ENCODE results near the gene TCEAL5. TPM values are rescaled to one million over a fixed set of nuclear protein-coding genes. Genes with fewer than 3 reads are reported as not detected.

The TCEAL5 gene
- total and polyA plus RNA-seq, 2 of the 13 experiments (the other 11 are each of a cell fraction or from before 2014, with no cell fraction given) = not detected

DNA sequence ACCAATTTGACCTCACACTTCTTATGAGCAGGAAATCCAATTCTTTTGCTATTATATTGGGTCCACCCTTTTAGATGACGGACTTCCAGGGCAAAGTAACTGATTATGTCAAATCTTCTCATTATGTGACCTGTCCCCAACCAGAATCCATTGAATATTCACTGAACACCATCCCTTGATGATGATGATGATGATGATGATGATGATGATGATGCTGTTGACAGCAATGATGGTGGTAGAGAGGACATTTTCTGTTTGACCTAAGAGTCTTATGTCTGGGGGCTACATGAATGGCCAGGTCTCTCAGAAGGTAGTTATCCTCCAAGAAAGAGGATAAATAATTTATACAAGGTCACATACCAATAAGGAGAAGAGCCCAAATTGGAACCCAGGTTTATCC, 26.7 kb downstream of the TCEAL5 start:
- in situ Hi-C loops (cut with HindIII; ENCODE audit: extremely low pct_ligation_motif_present, low pct_unique_long_range_greater_than_20kb) (no loop called here), intact Hi-C loops (cut with micrococcal nuclease; ENCODE audit: unreplicated experiment) (no loop called here)
- DNase-seq (ENCODE audit: low spot score) (no peak), ATAC-seq (no peak), FAIRE-seq (no peak)
- Histone ChIP-seq H4K20me1 (ENCODE audit: insufficient read depth, low read length) (no peaks in the 10 kb centered on the region), H3K36me3 (replicated peaks in 1 of 2; ENCODE audit: control insufficient read depth in 1 of 2, insufficient read depth in 2 of 2, low read length in 2 of 2) (no peaks in the 10 kb centered on the region), H3K9ac (ENCODE audit: insufficient read depth, low read depth, low read length) (no peak overlapping the region), H3K79me2 (ENCODE audit: insufficient read depth, low read length) (no peaks in the 10 kb centered on the region), H3K4me2 (ENCODE audit: low read depth, low read length) (no peak overlapping the region), H3K4me1 (ENCODE audit: insufficient read depth, low read length) (peaks cover 8% of the 10 kb centered on the region; the same call in 1 of the 2 replicates), H3K9me3 (ENCODE audit: low read length) (no peaks in the 10 kb centered on the region), H3K27ac (ENCODE audit: extremely low read length, insufficient read depth, low read length) (no peak overlapping the region), H3K4me3 (replicated peaks in 1 of 3; ENCODE audit: insufficient read depth in 1 of 3, low read depth in 2 of 3, low read length in 3 of 3) (no peak overlapping the region), H3K27me3 (ENCODE audit: control insufficient read depth in 1 of 2, insufficient read depth in 2 of 2, low read length in 2 of 2) (no peaks in the 10 kb centered on the region), H2AFZ (ENCODE audit: low read length) (no peak overlapping the region)
- WGBS (ENCODE audit: low lambda C conversion rate) = 27% methylated on average over 1 of the region's 1 CpG
- BruUV-seq (replicated peaks) = no TSS peak
- no peak for TF ChIP-seq ARNT (IDR thresholded peaks at IDR 0.05)
- TF ChIP-seq, protein P1, sequence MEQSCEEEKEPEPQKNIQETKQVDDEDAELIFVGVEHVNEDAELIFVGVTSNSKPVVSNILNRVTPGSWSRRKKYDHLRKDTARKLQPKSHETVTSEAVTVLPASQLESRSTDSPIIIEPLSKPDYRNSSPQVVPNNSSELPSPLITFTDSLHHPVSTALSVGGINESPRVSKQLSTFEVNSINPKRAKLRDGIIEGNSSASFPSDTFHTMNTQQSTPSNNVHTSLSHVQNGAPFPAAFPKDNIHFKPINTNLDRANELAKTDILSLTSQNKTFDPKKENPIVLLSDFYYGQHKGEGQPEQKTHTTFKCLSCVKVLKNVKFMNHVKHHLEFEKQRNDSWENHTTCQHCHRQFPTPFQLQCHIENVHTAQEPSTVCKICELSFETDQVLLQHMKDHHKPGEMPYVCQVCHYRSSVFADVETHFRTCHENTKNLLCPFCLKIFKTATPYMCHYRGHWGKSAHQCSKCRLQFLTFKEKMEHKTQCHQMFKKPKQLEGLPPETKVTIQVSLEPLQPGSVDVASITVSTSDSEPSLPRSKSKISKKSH (CRISPR knock-in tag; IDR thresholded peaks at IDR 0.05; ENCODE audit: borderline replicate concordance) = no peak
- no peak for TF ChIP-seq CEBPG (CRISPR knock-in tag; IDR thresholded peaks at IDR 0.05)
- TF ChIP-seq CREB1 (IDR thresholded peaks at IDR 0.05) = peak; percentile 61; the same call in 1 of the 2 replicates
- no peak for TF ChIP-seq CREB1 (CRISPR knock-in tag; IDR thresholded peaks at IDR 0.05)
- TF ChIP-seq SOX13 (IDR thresholded peaks at IDR 0.05) = no peak
- no peak for TF ChIP-seq SOX13 (CRISPR knock-in tag; conservative IDR thresholded peaks at IDR 0.05 in 1 of 2, IDR thresholded peaks at IDR 0.05 in 1 of 2)
- ChIA-PET POLR2A (no interaction called here), CTCF (ENCODE audit: low intra/inter-chr PET ratio, low total read pairs) (no interaction called here)

- Histone ChIP-seq H3K4me2 (ENCODE audit: low read depth, low read length) (no peak overlapping the region), H3K27ac (ENCODE audit: extremely low read length, insufficient read depth, low read length) (no peak overlapping the region), H3K9me3 (ENCODE audit: low read length) (no peaks in the 10 kb centered on the region), H3K27me3 (ENCODE audit: control insufficient read depth in 1 of 2, insufficient read depth in 2 of 2, low read length in 2 of 2) (no peaks in the 10 kb centered on the region), H4K20me1 (ENCODE audit: insufficient read depth, low read length) (no peaks in the 10 kb centered on the region), H2AFZ (ENCODE audit: low read length) (no peak overlapping the region), H3K4me1 (ENCODE audit: insufficient read depth, low read length) (peaks cover 2% of the 10 kb centered on the region; the same call in 1 of the 2 replicates), H3K9ac (ENCODE audit: insufficient read depth, low read depth, low read length) (no peak overlapping the region), H3K4me3 (replicated peaks in 1 of 3; ENCODE audit: insufficient read depth in 1 of 3, low read depth in 2 of 3, low read length in 3 of 3) (no peak overlapping the region), H3K36me3 (replicated peaks in 1 of 2; ENCODE audit: control insufficient read depth in 1 of 2, insufficient read depth in 2 of 2, low read length in 2 of 2) (no peaks in the 10 kb centered on the region), H3K79me2 (ENCODE audit: insufficient read depth, low read length) (no peaks in the 10 kb centered on the region)
- no TSS peak for BruUV-seq (replicated peaks)
- intact Hi-C loops (cut with micrococcal nuclease; ENCODE audit: unreplicated experiment) (no loop called here), in situ Hi-C loops (cut with HindIII; ENCODE audit: extremely low pct_ligation_motif_present, low pct_unique_long_range_greater_than_20kb) (no loop called here)
- POLR2A ChIA-PET = no interaction called here
- CTCF ChIA-PET (ENCODE audit: low intra/inter-chr PET ratio, low total read pairs) = no interaction called here
- ATAC-seq = no peak
- FAIRE-seq = no peak
- no peak for DNase-seq (ENCODE audit: low spot score)
- TF ChIP-seq ZNF543 (CRISPR knock-in tag; IDR thresholded peaks at IDR 0.05) = no peak
- TF ChIP-seq ZNF230 (CRISPR knock-in tag; IDR thresholded peaks at IDR 0.05) = no peak
- TF ChIP-seq ATM (IDR thresholded peaks at IDR 0.05; ENCODE audit: borderline replicate concordance) = no peak
- TF ChIP-seq ZBTB4 (CRISPR knock-in tag; IDR thresholded peaks at IDR 0.05; ENCODE audit: borderline replicate concordance) = no peak
- no peak for TF ChIP-seq ZNF768 (CRISPR knock-in tag; IDR thresholded peaks at IDR 0.05)
- no peak for TF ChIP-seq REL (CRISPR knock-in tag; conservative IDR thresholded peaks at IDR 0.05)
- TF ChIP-seq, protein P2, sequence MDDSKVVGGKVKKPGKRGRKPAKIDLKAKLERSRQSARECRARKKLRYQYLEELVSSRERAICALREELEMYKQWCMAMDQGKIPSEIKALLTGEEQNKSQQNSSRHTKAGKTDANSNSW (CRISPR knock-in tag; IDR thresholded peaks at IDR 0.05; ENCODE audit: borderline replicate concordance) = no peak
- no peak for TF ChIP-seq BORCS8-MEF2B (CRISPR knock-in tag; IDR thresholded peaks at IDR 0.05)
Measured at GRCh38 chrX:103248553-103248952, 28.0 kb downstream of the TCEAL5 start.
